ENCODE results near the gene SH2D4B.

The SH2D4B gene

GRCh38 chr10:80661526-80661925, 123.8 kb downstream of the SH2D4B start:
- TF ChIP-seq JUND (IDR thresholded peaks at IDR 0.05; ENCODE audit: low read depth), result no peak
- DNase-seq (ENCODE audit: low read depth in 1 of 2, low spot score in 1 of 2), result no peak
- in situ Hi-C loops (cut with HindIII; ENCODE audit: low pct_unique_long_range_greater_than_20kb, low sequenced_read_pairs), result no loop called here

- peak; percentile 79 to 92 for DNase-seq (ENCODE audit: low read depth in 1 of 2, low spot score in 1 of 2)
- in situ Hi-C loops (cut with HindIII; ENCODE audit: low pct_unique_long_range_greater_than_20kb, low sequenced_read_pairs), result no loop called here
- TF ChIP-seq JUND (IDR thresholded peaks at IDR 0.05; ENCODE audit: low read depth), result no peak
These were observed 124.9 kb downstream of the SH2D4B start for GRCh38 chr10:80662429-80663261.

GRCh38 chr10:80664071-80664680, 126.5 kb downstream of the SH2D4B start:
- DNase-seq (ENCODE audit: low read depth in 1 of 2, low spot score in 1 of 2), result peak; percentile 69 to 93
- in situ Hi-C loops (cut with HindIII; ENCODE audit: low pct_unique_long_range_greater_than_20kb, low sequenced_read_pairs), result no loop called here
- TF ChIP-seq JUND (IDR thresholded peaks at IDR 0.05; ENCODE audit: low read depth), result no peak

- in situ Hi-C loops (cut with HindIII; ENCODE audit: low pct_unique_long_range_greater_than_20kb, low sequenced_read_pairs), result no loop called here
- TF ChIP-seq JUND (IDR thresholded peaks at IDR 0.05; ENCODE audit: low read depth), result no peak
- DNase-seq (ENCODE audit: low read depth in 1 of 2, low spot score in 1 of 2), result no peak
These were observed 131.8 kb downstream of the SH2D4B start for GRCh38 chr10:80669485-80669884.

GRCh38 chr10:80670774-80671173, 133.1 kb downstream of the SH2D4B start:
- in situ Hi-C loops (cut with HindIII; ENCODE audit: low pct_unique_long_range_greater_than_20kb, low sequenced_read_pairs), result no loop called here
- DNase-seq (ENCODE audit: low read depth in 1 of 2, low spot score in 1 of 2), result no peak

GRCh38 chr10:80671847-80672246, 134.1 kb downstream of the SH2D4B start:
- TF ChIP-seq JUND (IDR thresholded peaks at IDR 0.05; ENCODE audit: low read depth), result no peak
- DNase-seq (ENCODE audit: low read depth in 1 of 2, low spot score in 1 of 2), result no peak
- in situ Hi-C loops (cut with HindIII; ENCODE audit: low pct_unique_long_range_greater_than_20kb, low sequenced_read_pairs), result no loop called here

More at GRCh38 chr10:80670774-80671173, 133.1 kb downstream of the SH2D4B start:
- no peak for TF ChIP-seq JUND (IDR thresholded peaks at IDR 0.05; ENCODE audit: low read depth)

GRCh38 chr10:80672613-80673012, 134.9 kb downstream of the SH2D4B start:
- DNase-seq (ENCODE audit: low read depth in 1 of 2, low spot score in 1 of 2), result no peak
- in situ Hi-C loops (cut with HindIII; ENCODE audit: low pct_unique_long_range_greater_than_20kb, low sequenced_read_pairs), result no loop called here
- TF ChIP-seq JUND (IDR thresholded peaks at IDR 0.05; ENCODE audit: low read depth), result no peak

GRCh38 chr10:80674809-80675208, 137.1 kb downstream of the SH2D4B start:
- no peak for DNase-seq (ENCODE audit: low read depth in 1 of 2, low spot score in 1 of 2)
- in situ Hi-C loops (cut with HindIII; ENCODE audit: low pct_unique_long_range_greater_than_20kb, low sequenced_read_pairs), result no loop called here
- TF ChIP-seq JUND (IDR thresholded peaks at IDR 0.05; ENCODE audit: low read depth), result no peak

GRCh38 chr10:80681142-80681541, 143.4 kb downstream of the SH2D4B start:
- DNase-seq (ENCODE audit: low read depth in 1 of 2, low spot score in 1 of 2), result no peak
- no peak for TF ChIP-seq JUND (IDR thresholded peaks at IDR 0.05; ENCODE audit: low read depth)
- in situ Hi-C loops (cut with HindIII; ENCODE audit: low pct_unique_long_range_greater_than_20kb, low sequenced_read_pairs), result no loop called here

GRCh38 chr10:80684259-80684658, 146.6 kb downstream of the SH2D4B start:
- no peak for TF ChIP-seq JUND (IDR thresholded peaks at IDR 0.05; ENCODE audit: low read depth)
- in situ Hi-C loops (cut with HindIII; ENCODE audit: low pct_unique_long_range_greater_than_20kb, low sequenced_read_pairs), result no loop called here
- peak; percentile 42 to 86 for DNase-seq (ENCODE audit: low read depth in 1 of 2, low spot score in 1 of 2)

GRCh38 chr10:80685355-80685754, 147.7 kb downstream of the SH2D4B start:
- DNase-seq (ENCODE audit: low read depth in 1 of 2, low spot score in 1 of 2), result no peak
- in situ Hi-C loops (cut with HindIII; ENCODE audit: low pct_unique_long_range_greater_than_20kb, low sequenced_read_pairs), result no loop called here
- TF ChIP-seq JUND (IDR thresholded peaks at IDR 0.05; ENCODE audit: low read depth), result no peak

- DNase-seq (ENCODE audit: low read depth in 1 of 2, low spot score in 1 of 2), result no peak
- no peak for TF ChIP-seq JUND (IDR thresholded peaks at IDR 0.05; ENCODE audit: low read depth)
- in situ Hi-C loops (cut with HindIII; ENCODE audit: low pct_unique_long_range_greater_than_20kb, low sequenced_read_pairs), result no loop called here
These were observed 149.2 kb downstream of the SH2D4B start for GRCh38 chr10:80686734-80687475.

GRCh38 chr10:80687476-80687789, 149.7 kb downstream of the SH2D4B start:
- TF ChIP-seq JUND (IDR thresholded peaks at IDR 0.05; ENCODE audit: low read depth), result no peak
- DNase-seq (ENCODE audit: low read depth in 1 of 2, low spot score in 1 of 2), result no peak
- in situ Hi-C loops (cut with HindIII; ENCODE audit: low pct_unique_long_range_greater_than_20kb, low sequenced_read_pairs), result no loop called here
